HG03039 (cell line): Measurements from ENCODE around the gene ZYG11A.

ENCODE experiments used
- ATAC-seq: cut with Tn5 transposase; IDR thresholded peaks from one replicate; pipeline ENCODE4 v1.9.1; 2021; ENCODE audit warnings: mild to moderate bottlenecking, moderate library complexity; ENCODE audit not compliant: unreplicated experiment

The ZYG11A gene

DNA sequence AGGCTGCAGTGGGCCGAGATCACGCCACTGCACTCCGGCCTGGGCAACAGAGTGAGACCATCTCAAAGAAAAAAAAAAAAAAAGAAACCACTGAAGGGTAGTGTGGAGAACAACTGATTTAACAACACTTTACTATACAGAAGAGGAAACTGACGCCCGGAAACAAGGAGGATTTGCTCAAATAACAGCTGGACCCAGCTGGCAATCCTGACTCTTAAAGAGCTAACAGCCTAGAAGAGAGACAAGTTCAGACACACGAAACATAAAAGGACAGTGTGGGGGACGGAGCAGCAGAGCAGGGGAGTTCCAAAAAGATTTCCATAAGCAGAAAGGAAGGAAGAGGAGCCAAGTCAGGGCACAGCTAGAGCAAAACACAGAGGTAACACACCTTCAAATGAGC lies 74.6 kb downstream of the ZYG11A start:
- no peak for ATAC-seq

DNA sequence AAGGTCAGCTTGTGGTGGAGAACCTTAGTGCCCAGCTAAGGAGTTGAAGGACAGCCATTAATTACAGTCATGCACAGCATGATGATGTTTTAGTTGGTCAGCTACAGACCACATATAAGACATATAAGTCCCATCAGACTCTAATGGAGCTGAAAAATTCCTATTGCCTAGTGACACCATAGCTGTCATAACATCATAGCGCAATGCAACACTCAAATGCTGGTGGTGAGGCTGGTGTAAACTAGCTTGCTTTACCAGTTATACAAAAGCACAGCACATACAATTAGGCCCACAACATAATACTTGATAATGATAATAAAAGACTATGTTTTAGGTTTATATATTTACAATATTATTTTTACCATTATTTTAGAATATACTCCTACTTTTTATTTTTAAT lies 75.0 kb downstream of the ZYG11A start:
- no peak for ATAC-seq

DNA sequence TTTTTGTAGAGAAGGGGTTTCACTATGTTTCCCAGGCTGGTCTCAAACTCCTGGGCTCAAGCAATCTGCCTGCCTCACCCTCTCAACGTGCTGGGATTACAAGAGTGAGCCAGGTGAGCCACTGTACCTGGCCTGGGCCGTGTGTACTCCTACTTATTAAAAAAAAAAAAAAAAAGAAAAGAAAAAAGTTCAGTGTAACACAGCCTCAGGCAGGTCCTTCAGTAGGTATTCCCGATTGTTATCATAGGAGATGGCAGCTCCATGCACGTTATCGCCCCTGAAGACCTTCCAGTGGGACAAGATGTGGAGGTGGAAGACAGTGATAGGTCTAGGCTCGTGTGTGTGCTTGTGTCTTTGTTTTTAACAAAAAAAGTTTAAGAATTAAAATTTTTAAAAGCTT lies 75.6 kb downstream of the ZYG11A start:
- ATAC-seq = no peak

DNA sequence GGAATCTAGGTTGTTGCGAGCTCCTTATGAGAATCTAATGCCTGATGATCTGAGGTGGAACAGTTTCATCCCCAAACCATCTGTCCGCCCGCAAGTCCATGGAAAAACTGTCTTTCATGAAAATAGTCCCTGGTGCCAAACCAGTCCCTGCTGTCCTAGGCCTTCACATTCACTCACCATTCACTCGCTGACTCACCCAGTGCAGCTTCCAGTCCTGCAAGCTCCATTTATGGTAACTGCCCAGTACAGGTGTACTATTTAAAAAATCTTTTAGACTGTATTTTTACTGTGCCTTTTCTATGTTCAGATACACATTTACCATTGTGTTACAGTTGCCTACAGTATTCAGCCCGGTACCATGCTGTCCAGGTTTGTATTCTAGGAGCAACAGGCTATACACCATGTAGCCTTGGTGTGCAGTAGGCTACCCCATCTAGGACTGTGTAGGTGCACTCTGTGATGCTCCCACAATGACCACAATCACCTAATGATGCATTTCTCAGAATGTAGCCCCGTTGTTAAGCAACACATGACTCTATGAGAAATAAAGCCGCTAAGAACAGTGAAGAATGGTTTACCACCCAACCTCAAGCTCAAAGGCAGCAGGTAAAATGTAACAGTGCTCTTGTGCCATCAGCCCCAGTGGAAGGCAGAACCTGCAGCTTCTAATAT lies 76.6 kb downstream of the ZYG11A start:
- no peak for ATAC-seq

DNA sequence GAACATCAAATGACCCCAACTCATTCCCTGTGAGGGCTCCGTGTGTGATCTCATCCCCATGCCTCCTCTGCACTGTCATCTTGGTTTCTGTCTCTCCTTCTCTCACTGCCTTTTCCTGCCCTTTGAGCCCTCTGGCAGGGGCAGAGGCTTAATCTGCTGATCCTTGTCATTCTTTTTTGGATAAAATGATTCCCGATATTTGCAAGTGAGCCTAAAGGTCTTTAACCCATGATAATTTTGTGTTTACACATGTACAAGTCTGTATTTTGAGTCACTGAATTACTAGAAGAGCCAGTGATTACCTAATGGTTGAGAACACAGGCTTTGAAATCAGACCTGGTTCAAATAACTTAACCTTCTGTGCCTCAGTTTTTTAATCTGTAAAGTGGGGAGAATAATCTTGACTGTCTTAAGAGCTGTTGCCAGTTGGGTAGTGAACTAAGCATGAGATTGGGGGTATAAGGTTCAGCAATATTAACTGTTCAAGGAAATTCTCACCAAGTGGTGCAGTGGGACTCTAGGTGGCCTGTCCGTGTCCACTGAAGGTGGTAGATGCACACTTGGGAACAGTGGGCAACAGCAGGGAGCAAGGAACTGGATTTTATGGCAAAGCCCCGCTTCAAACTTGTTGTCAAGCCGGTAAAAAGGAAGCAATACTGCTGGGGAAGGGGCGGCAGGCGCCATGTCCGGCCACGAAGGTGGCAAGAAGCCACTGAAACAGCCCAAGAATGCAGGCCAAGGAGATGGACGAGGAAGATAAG lies 77.3 kb downstream of the ZYG11A start:
- no peak for ATAC-seq

DNA sequence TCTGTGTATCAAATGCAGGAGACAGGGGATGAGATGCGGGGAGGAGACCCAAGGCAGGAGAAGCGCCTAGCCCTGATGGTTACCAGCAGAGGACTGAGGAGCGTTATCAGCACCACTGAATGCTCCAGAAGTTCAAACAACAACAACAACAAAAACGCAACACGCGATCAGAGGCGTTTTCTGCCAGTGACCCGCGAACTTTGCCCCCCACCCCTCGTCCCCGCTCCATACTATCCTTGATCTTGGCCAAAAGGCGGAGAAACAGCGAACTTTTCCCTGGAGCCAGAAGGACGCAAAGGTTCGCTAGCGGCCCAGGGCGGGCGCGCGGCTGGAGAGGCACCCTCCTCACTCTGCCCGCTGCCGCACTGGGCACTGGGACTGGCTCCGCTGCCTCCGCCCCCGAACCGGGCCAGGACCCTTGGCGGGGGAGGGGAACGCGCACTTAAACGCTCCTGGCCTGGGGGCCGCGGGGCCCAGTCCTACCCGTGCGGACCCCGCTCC lies 78.3 kb downstream of the ZYG11A start:
- no peak for ATAC-seq

DNA sequence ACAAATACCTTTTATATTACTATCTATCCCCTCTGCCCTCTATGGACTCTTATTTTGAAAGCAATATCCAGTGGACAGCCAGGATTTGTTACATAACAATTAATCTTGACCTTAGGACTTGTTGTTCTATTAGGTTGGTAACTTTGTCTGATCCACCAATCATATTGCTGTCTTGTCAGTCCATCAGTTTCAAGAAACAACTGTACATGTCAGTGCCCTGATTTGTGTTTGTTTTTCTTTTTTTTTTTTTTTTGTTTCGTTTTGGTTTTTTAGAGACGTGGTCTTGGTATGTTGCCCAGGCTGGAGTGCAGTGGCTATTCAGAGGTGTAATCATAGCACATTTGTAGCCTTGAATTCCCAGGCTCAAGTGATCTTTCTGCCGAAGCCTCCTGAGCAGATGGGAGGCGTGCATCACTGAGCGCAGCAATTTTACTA lies 83.0 kb downstream of the ZYG11A start:
- no peak for ATAC-seq

DNA sequence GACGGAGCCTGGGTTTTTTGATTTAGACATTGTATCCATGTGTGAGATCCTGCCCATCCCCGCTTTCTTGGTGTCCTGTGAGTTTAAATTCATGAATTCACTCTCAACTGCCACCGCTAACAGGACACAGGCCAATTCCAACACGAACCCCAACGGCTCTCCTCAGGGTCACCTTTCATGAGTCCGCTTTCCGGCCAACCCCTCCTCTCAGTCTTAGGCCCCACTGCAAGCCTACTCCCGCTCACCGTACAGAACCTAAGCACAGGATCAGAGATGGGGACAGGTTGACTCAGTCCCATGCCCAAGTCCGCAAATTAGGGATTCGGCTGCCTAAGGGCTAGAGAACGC lies 84.3 kb downstream of the ZYG11A start:
- no peak for ATAC-seq

DNA sequence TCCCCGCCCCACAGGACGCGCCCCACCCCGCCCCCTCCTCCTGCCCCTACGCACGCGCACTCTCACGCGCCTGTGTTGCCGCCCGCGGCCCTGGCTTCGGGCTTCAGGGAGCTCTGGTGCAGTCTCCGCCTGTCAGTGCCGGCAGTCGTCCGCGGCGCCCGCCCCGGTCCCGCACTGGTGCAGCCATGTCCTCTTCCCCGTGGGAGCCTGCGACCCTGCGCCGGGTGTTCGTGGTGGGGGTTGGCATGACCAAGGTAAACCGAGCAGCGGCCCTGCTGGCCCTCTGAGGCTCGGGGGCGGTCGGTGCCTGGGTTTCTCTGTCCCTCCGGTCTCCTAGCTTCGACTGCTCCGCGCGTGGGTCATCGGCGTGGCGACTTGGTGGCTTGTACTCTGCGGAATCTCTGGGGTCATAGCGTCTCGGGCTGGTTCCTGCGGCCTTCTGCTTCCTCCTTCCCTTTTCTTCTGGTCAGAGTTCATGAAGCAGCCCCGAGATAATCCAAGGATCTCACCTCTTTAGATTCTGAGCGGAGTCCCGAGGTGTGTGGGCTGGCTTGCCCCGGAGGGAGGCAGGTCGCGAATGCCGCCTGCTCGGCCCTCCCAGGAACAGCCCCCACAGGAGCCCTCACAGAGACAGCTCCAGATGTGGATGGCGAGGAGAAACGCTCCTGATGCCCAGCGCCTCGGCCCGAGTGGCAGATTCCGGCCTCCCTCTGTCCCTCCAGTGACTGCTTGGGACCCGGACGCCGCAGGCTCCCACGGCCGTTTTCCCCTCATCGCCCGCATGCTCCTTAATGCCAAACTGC lies 84.9 kb downstream of the ZYG11A start, which contains the start of gene SCP2:
Gene SCP2 (plus strand): TSS at position 65 of the 803 bp plus-strand sequence. CDS start 121 bp downstream, at position 186.
- peak; percentile 73 for ATAC-seq

DNA sequence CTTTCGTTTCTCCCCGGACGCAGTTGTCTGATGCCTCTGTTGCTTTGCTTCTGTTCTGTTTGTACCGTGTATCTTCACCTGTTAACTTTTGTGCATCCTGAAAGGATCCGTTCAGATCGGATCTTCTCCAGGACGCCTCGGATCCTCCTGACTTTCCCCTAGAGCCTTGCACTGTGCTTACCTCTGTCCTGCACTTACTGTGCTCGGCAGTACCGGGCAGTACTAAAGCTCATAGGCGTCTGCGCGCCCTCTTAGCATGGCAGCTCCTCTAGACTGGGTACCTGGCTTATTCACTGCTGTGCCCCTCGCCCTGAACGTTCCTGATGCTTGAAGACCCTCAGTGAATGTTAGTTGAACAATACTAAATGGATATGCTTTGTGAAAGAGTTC lies 85.5 kb downstream of the ZYG11A start:
- ATAC-seq = no peak

DNA sequence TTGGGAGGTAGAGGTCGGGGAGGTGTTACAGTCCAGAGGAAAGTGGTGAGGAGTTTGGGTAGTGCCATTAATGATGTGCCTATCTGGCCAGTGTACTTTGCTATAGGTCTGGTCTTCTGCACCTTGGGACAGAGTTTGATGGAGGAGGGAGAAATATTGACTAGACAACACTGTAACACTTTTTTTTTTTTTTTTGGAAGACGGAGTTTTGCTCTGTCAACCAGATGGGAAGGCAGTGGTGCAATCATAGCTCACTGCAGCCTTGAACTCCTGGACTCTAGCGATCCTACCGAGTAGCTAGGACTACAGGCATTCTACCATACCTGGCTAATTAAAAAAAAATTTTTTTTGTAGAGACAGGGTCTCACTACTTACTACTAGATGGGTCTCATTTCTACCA lies 86.5 kb downstream of the ZYG11A start:
- ATAC-seq = no peak

DNA sequence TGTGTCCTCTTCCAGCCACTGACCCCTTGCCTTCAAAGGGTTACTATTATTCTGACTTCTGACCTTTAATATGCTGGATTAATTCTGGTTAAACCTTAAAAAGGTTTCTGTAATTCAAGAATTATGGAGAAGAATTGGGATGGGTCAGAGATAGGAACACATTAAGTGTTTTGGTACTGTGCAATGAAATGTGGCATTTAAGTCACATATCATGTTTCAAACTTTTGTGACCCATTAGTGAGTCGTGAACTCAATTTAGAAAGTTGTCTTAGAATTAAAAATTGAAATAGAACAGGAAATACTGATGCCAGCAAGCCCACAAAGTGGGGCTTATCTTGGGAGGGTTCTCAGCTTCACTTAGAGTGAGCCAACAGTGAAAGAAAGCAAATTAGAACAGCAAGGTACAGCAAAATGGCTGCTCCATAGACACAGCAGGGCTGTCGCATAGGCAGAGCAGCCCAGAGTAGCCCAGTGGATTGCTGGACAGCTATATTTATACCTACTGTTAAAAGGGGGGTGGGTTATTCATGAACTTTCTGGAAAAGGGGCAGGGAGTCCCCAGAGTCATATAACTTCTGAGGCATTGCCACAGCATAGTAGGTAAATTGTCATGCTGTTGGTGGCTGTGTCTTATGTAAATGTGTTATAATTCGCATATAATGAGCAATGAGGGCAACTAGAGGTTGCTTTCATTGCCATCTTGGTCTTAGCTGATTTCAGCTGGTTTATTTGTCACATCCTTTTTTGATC lies 95.0 kb downstream of the ZYG11A start:
- ATAC-seq = no peak

DNA sequence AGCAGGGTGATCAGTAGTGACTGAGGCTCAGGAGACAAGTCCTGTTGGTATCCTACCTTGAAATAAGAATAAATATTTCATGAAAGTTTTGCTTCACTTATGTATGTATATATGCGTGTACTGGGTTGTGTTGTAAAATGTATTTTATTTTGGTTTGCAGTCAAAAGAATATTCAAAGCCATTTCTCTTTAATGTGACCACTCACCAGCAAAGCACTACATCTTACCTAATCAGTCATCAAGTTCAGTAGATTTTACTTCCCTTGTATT lies 95.6 kb downstream of the ZYG11A start:
- no peak for ATAC-seq

DNA sequence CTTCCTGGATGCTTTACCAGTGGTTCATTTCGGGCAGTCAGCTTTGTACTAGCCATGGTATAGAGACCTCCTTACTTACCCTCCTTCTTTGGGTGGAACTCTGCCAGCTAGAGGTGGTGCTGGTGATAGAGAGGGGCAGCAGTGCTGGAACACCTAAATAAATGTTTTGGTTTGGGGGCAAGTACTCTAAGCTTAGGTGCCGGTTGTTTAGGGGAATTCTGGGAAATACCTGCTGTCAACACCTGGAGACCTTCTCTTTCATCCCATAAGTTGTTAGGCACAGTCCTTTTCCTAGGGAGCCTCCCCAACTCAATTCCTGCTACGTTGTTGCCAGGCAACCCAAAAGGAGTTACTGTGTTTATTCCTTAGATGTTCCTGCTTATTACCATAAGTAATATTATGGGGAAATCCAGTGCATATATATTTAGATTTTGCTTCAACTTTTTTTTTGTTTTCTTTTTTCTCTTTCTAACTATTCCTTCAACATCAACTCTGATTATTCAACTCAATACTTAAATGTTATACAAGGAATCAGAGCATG lies 101.4 kb downstream of the ZYG11A start:
- ATAC-seq = no peak

DNA sequence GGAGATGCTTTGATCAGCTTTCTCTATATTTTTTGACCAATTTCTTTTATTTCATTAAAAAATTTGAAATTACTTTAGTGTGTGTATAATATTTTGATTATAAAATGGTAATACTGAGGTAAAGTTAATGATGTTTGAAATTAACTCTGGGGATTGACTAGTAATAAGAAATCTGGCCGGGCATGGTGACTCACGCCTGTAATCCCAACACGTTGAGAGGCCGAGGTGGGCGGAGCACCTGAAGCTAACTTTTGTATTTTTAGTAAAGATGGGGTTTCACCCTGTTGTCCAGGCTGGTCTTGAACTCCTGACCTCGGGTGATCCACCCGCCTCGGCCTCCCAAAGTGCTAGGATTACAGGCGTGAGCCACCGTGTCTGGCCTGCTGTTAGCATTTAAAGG lies 102.0 kb downstream of the ZYG11A start:
- ATAC-seq = no peak
